Measurements from ENCODE around the gene MRPS15.

Gene MRPS15

DNA sequence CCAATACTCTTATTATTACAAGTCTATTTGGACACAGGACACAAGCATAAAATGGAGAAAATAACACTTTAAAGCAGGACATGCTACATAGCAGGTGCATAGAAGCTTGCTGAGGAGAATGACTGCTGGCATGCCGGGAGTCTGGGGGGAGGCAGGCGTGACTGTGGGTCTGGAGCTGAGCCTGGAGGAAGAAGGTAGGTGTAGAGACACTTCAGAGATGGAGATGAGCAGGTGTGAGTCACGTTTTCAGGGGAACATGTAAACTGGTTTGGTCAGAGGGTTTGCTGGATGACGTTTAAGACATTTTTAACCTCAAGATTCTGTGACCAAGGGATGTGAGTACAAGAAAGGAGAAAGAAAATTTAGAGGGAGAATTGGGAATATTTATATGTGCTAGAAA is 38.4 kb downstream of the MRPS15 start:
- Histone ChIP-seq H3K27ac (ENCODE audit: low read length, poor library complexity, severe bottlenecking) (no peak overlapping the region), H3K4me2 (ENCODE audit: low read length, poor library complexity, severe bottlenecking) (no peak overlapping the region), H3K4me3 (ENCODE audit: insufficient read depth in 1 of 2, low read depth in 1 of 2, low read length in 2 of 2) (no peak overlapping the region), H3K27me3 (ENCODE audit: control insufficient read depth in 1 of 2, insufficient read depth in 1 of 2, low read length in 2 of 2) (no peaks in the 10 kb centered on the region), H3K79me1 (replicated peaks; ENCODE audit: low read length, poor library complexity, severe bottlenecking) (peaks cover 3% of the 10 kb centered on the region), H2BK12ac (ENCODE audit: low read length in 2 of 2) (no peak overlapping the region), H3K23ac (ENCODE audit: low read length in 2 of 2) (no peak overlapping the region), H3K18ac (ENCODE audit: low read depth in 1 of 2, low read length in 2 of 2) (no peak overlapping the region), H2BK15ac (ENCODE audit: low read depth, poor library complexity, severe bottlenecking) (no peak overlapping the region), H2BK120ac (ENCODE audit: low read depth, low read length) (no peak overlapping the region), H3K14ac (ENCODE audit: low read length in 2 of 2) (no peak overlapping the region), H4K91ac (ENCODE audit: low read length) (no peak overlapping the region), H2AFZ (ENCODE audit: low read depth, low read length) (no peak overlapping the region), H3K9me3 (ENCODE audit: control insufficient read depth, low read length) (no peaks in the 10 kb centered on the region), H3K4ac (ENCODE audit: low read depth in 1 of 2, low read length in 2 of 2) (no peak overlapping the region), H3K9ac (ENCODE audit: low read length) (no peak overlapping the region), H2AK5ac (ENCODE audit: low read length, severe bottlenecking) (no peak overlapping the region), H2BK5ac (ENCODE audit: low read depth, low read length, poor library complexity, severe bottlenecking) (no peak overlapping the region), H3K4me1 (ENCODE audit: control insufficient read depth, insufficient read depth, low read depth, low read length) (no peaks in the 10 kb centered on the region), H4K8ac (ENCODE audit: low read length) (no peak overlapping the region), H3K36me3 (ENCODE audit: control insufficient read depth in 1 of 2, insufficient read depth in 2 of 2, low read depth in 1 of 2, low read length in 2 of 2) (peaks cover 13 to 39% of the 10 kb centered on the region in 2 experiments)
- no peak for DNase-seq
- WGBS, result 79% methylated on average over 4 of the region's 4 CpGs

DNA sequence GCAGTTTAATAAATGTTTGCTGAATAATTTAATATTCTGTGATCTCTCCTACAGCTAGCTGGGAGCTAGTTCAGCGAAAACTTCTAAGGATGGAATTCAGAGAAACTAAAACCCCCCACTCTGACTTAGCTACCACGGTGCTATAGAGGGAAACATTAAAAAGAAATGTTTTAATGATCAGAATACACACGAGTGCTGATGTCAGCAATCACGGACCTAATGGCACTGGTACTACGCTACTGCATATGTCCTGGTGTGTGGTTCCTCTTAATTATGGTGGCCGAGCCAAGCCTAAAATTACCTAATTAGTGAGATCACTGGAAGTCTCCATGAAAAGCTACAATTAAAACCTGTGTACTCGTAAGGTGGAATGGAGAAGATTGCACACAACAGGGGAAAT is 42.5 kb downstream of the MRPS15 start:
- Histone ChIP-seq H3K36me3 (ENCODE audit: control insufficient read depth in 1 of 2, insufficient read depth in 2 of 2, low read depth in 1 of 2, low read length in 2 of 2) (peaks cover 16 to 46% of the 10 kb centered on the region in 2 experiments), H4K91ac (ENCODE audit: low read length) (no peak overlapping the region), H3K4me1 (ENCODE audit: control insufficient read depth, insufficient read depth, low read depth, low read length) (peaks cover 2% of the 10 kb centered on the region), H3K23ac (ENCODE audit: low read length in 2 of 2) (no peak overlapping the region), H2BK120ac (ENCODE audit: low read depth, low read length) (no peak overlapping the region), H2AFZ (ENCODE audit: low read depth, low read length) (no peak overlapping the region), H2BK5ac (ENCODE audit: low read depth, low read length, poor library complexity, severe bottlenecking) (no peak overlapping the region), H3K27me3 (ENCODE audit: control insufficient read depth in 1 of 2, insufficient read depth in 1 of 2, low read length in 2 of 2) (no peaks in the 10 kb centered on the region), H3K18ac (ENCODE audit: low read depth in 1 of 2, low read length in 2 of 2) (no peak overlapping the region), H3K27ac (ENCODE audit: low read length, poor library complexity, severe bottlenecking) (no peak overlapping the region), H2AK5ac (ENCODE audit: low read length, severe bottlenecking) (no peak overlapping the region), H3K4me2 (ENCODE audit: low read length, poor library complexity, severe bottlenecking) (no peak overlapping the region), H2BK15ac (ENCODE audit: low read depth, poor library complexity, severe bottlenecking) (no peak overlapping the region), H4K8ac (ENCODE audit: low read length) (no peak overlapping the region), H3K9me3 (ENCODE audit: control insufficient read depth, low read length) (no peaks in the 10 kb centered on the region), H2BK12ac (ENCODE audit: low read length in 2 of 2) (no peak overlapping the region), H3K79me1 (replicated peaks; ENCODE audit: low read length, poor library complexity, severe bottlenecking) (peaks cover 3% of the 10 kb centered on the region), H3K4me3 (ENCODE audit: insufficient read depth in 1 of 2, low read depth in 1 of 2, low read length in 2 of 2) (no peak overlapping the region), H3K14ac (ENCODE audit: low read length in 2 of 2) (no peak overlapping the region), H3K9ac (ENCODE audit: low read length) (no peak overlapping the region), H3K4ac (ENCODE audit: low read depth in 1 of 2, low read length in 2 of 2) (no peak overlapping the region)
- 94% methylated on average over 6 of the region's 7 CpGs for WGBS
- no peak for DNase-seq

GRCh38 chr1:36420836-36421317 is 43.3 kb downstream of the MRPS15 start:
- no peak overlapping the region for H2BK120ac ChIP-seq (ENCODE audit: low read depth, low read length)
- peak overlapping the region; percentile 56 for H3K9ac ChIP-seq (ENCODE audit: low read length)
- H2BK12ac ChIP-seq (ENCODE audit: low read length in 2 of 2), result peak overlapping the region in 1 of 2 experiments; percentile 69
- H2AFZ ChIP-seq (ENCODE audit: low read depth, low read length), result no peak overlapping the region
- H3K79me1 ChIP-seq (replicated peaks; ENCODE audit: low read length, poor library complexity, severe bottlenecking), result no peaks in the 10 kb centered on the region
- peaks cover 2% of the 10 kb centered on the region for H3K4me1 ChIP-seq (ENCODE audit: control insufficient read depth, insufficient read depth, low read depth, low read length)
- peaks cover 15 to 49% of the 10 kb centered on the region in 2 experiments for H3K36me3 ChIP-seq (ENCODE audit: control insufficient read depth in 1 of 2, insufficient read depth in 2 of 2, low read depth in 1 of 2, low read length in 2 of 2)
- no peak overlapping the region for H2BK5ac ChIP-seq (ENCODE audit: low read depth, low read length, poor library complexity, severe bottlenecking)
- no peak overlapping the region for H3K27ac ChIP-seq (ENCODE audit: low read length, poor library complexity, severe bottlenecking)
- H3K23ac ChIP-seq (ENCODE audit: low read length in 2 of 2), result no peak overlapping the region
- H3K4ac ChIP-seq (ENCODE audit: low read depth in 1 of 2, low read length in 2 of 2), result no peak overlapping the region
- H3K18ac ChIP-seq (ENCODE audit: low read depth in 1 of 2, low read length in 2 of 2), result peak overlapping the region in 1 of 2 experiments; percentile 37
- no peaks in the 10 kb centered on the region for H3K9me3 ChIP-seq (ENCODE audit: control insufficient read depth, low read length)
- peak overlapping the region in 1 of 2 experiments; percentile 45 for H3K4me3 ChIP-seq (ENCODE audit: insufficient read depth in 1 of 2, low read depth in 1 of 2, low read length in 2 of 2)
- H3K27me3 ChIP-seq (ENCODE audit: control insufficient read depth in 1 of 2, insufficient read depth in 1 of 2, low read length in 2 of 2), result no peaks in the 10 kb centered on the region
- no peak overlapping the region for H4K91ac ChIP-seq (ENCODE audit: low read length)
- WGBS, result 27% methylated on average over 13 of the region's 13 CpGs
- peak; percentile 86 for DNase-seq
- H4K8ac ChIP-seq (ENCODE audit: low read length), result no peak overlapping the region
- peak overlapping the region; percentile 51 for H2AK5ac ChIP-seq (ENCODE audit: low read length, severe bottlenecking)
- no peak overlapping the region for H3K14ac ChIP-seq (ENCODE audit: low read length in 2 of 2)
- H2BK15ac ChIP-seq (ENCODE audit: low read depth, poor library complexity, severe bottlenecking), result no peak overlapping the region
- H3K4me2 ChIP-seq (ENCODE audit: low read length, poor library complexity, severe bottlenecking), result no peak overlapping the region

GRCh38 chr1:36420409-36420808 is 43.8 kb downstream of the MRPS15 start:
- H3K79me1 ChIP-seq (replicated peaks; ENCODE audit: low read length, poor library complexity, severe bottlenecking), result no peaks in the 10 kb centered on the region
- no peak overlapping the region for H3K23ac ChIP-seq (ENCODE audit: low read length in 2 of 2)
- 79% methylated on average over 5 of the region's 5 CpGs for WGBS
- no peak overlapping the region for H2BK5ac ChIP-seq (ENCODE audit: low read depth, low read length, poor library complexity, severe bottlenecking)
- no peak overlapping the region for H4K8ac ChIP-seq (ENCODE audit: low read length)
- peak overlapping the region; percentile 33 for H3K27ac ChIP-seq (ENCODE audit: low read length, poor library complexity, severe bottlenecking)
- no peak overlapping the region for H4K91ac ChIP-seq (ENCODE audit: low read length)
- H3K27me3 ChIP-seq (ENCODE audit: control insufficient read depth in 1 of 2, insufficient read depth in 1 of 2, low read length in 2 of 2), result no peaks in the 10 kb centered on the region
- H3K4me3 ChIP-seq (ENCODE audit: insufficient read depth in 1 of 2, low read depth in 1 of 2, low read length in 2 of 2), result peak overlapping the region in 1 of 2 experiments; percentile 45
- no peak for DNase-seq
- no peak overlapping the region for H2AFZ ChIP-seq (ENCODE audit: low read depth, low read length)
- peaks cover 2% of the 10 kb centered on the region for H3K4me1 ChIP-seq (ENCODE audit: control insufficient read depth, insufficient read depth, low read depth, low read length)
- no peak overlapping the region for H2BK15ac ChIP-seq (ENCODE audit: low read depth, poor library complexity, severe bottlenecking)
- H3K4me2 ChIP-seq (ENCODE audit: low read length, poor library complexity, severe bottlenecking), result no peak overlapping the region
- peaks cover 15 to 52% of the 10 kb centered on the region in 2 experiments for H3K36me3 ChIP-seq (ENCODE audit: control insufficient read depth in 1 of 2, insufficient read depth in 2 of 2, low read depth in 1 of 2, low read length in 2 of 2)
- peak overlapping the region; percentile 56 for H3K9ac ChIP-seq (ENCODE audit: low read length)
- no peaks in the 10 kb centered on the region for H3K9me3 ChIP-seq (ENCODE audit: control insufficient read depth, low read length)
- no peak overlapping the region for H2BK12ac ChIP-seq (ENCODE audit: low read length in 2 of 2)
- no peak overlapping the region for H3K18ac ChIP-seq (ENCODE audit: low read depth in 1 of 2, low read length in 2 of 2)
- H2AK5ac ChIP-seq (ENCODE audit: low read length, severe bottlenecking), result no peak overlapping the region
- H3K4ac ChIP-seq (ENCODE audit: low read depth in 1 of 2, low read length in 2 of 2), result no peak overlapping the region
- H3K14ac ChIP-seq (ENCODE audit: low read length in 2 of 2), result no peak overlapping the region
- no peak overlapping the region for H2BK120ac ChIP-seq (ENCODE audit: low read depth, low read length)
